Breast epithelium (tissue), 3 donors: ENCODE results near the gene RCBTB1.

Source experiments
- CTCF ChIP-seq, 3 donors: fragments of 450-650 bp; IDR thresholded peaks; one replicate each; pipeline ENCODE4 v1.5.1; 2016 to 2017; ENCODE audit warnings: antibody characterized with exemption in 3 of 3, mild to moderate bottlenecking in 3 of 3, moderate library complexity in 3 of 3
- POLR2A ChIP-seq: fragments of 450-650 bp; IDR thresholded peaks from one replicate; pipeline ENCODE4 v1.6.1; 2016; ENCODE audit warnings: antibody characterized with exemption, mild to moderate bottlenecking, moderate library complexity

GRCh38 chr13:49532593-49532992 lies 52.8 kb downstream of the RCBTB1 start:
- TF ChIP-seq CTCF (IDR thresholded peaks at IDR 0.05) (no peak), POLR2A (no peak)
